ENCODE data around the gene TSPAN14. TPM values are rescaled to one million over a fixed set of nuclear protein-coding genes. Genes with fewer than 3 reads are reported as not detected.

TSPAN14 gene
- total RNA-seq, 1 donor from 2014 or later = 57.4 TPM

GRCh38 chr10:80461208-80462183 is 7.4 kb downstream of the TSPAN14 start:
- H3K4me1 Mint-ChIP-seq (ENCODE audit: low read depth) = peaks cover 84% of the 10 kb centered on the region
- H3K4me3 Mint-ChIP-seq (ENCODE audit: unreplicated experiment) = no peak overlapping the region
- H3K36me3 Mint-ChIP-seq (ENCODE audit: low read depth) = no peaks in the 10 kb centered on the region
- no peaks in the 10 kb centered on the region for H3K9me3 Mint-ChIP-seq (ENCODE audit: low read depth)
- H3K27me3 Mint-ChIP-seq (ENCODE audit: low read depth) = no peaks in the 10 kb centered on the region
- DNase-seq (ENCODE audit: low spot score) = peak; percentile 81
- H3K27ac Mint-ChIP-seq (ENCODE audit: unreplicated experiment) = peak overlapping the region; percentile 92
- TF ChIP-seq CTCF (IDR thresholded peaks at IDR 0.05) = no peak

- H3K27ac Mint-ChIP-seq (ENCODE audit: unreplicated experiment) = peak overlapping the region; percentile 92
- DNase-seq (ENCODE audit: low spot score) = no peak
- no peaks in the 10 kb centered on the region for H3K27me3 Mint-ChIP-seq (ENCODE audit: low read depth)
- H3K9me3 Mint-ChIP-seq (ENCODE audit: low read depth) = no peaks in the 10 kb centered on the region
- TF ChIP-seq CTCF (IDR thresholded peaks at IDR 0.05) = no peak
- H3K36me3 Mint-ChIP-seq (ENCODE audit: low read depth) = no peaks in the 10 kb centered on the region
- peak overlapping the region; percentile 53 for H3K4me3 Mint-ChIP-seq (ENCODE audit: unreplicated experiment)
- peaks cover 84% of the 10 kb centered on the region for H3K4me1 Mint-ChIP-seq (ENCODE audit: low read depth)
Measured at GRCh38 chr10:80462299-80462980, 8.3 kb downstream of the TSPAN14 start.

GRCh38 chr10:80462981-80463741 is 9.1 kb downstream of the TSPAN14 start:
- Mint-ChIP-seq H3K27ac (ENCODE audit: unreplicated experiment) (peak overlapping the region; percentile 92), H3K36me3 (ENCODE audit: low read depth) (no peaks in the 10 kb centered on the region), H3K4me3 (ENCODE audit: unreplicated experiment) (peak overlapping the region; percentile 53), H3K27me3 (ENCODE audit: low read depth) (no peaks in the 10 kb centered on the region), H3K4me1 (ENCODE audit: low read depth) (peaks cover 84% of the 10 kb centered on the region), H3K9me3 (ENCODE audit: low read depth) (no peaks in the 10 kb centered on the region)
- TF ChIP-seq CTCF (IDR thresholded peaks at IDR 0.05) = no peak
- DNase-seq (ENCODE audit: low spot score) = no peak

DNA sequence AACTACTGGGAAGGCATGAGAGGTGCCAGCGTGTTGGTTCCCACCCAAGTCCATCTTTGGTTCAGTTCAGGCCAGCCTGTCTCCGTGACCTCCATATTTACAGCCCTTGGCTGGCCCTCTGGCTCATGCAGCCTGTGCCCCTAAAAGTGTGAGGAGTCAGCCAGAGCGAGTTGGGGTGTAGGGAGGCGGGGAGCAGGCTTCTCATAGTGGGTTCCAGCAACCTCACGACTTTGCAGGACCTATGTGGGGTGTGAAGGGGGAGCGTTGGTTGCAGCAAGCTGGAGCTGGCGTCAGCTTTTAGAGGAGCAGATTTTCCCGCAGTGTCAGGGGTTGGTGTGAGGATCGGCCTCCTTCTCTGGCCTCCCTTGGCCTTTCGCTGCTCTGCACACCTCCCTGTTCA is 9.8 kb downstream of the TSPAN14 start:
- Mint-ChIP-seq H3K27ac (ENCODE audit: unreplicated experiment) (peak overlapping the region; percentile 92), H3K36me3 (ENCODE audit: low read depth) (no peaks in the 10 kb centered on the region), H3K4me1 (ENCODE audit: low read depth) (peaks cover 79% of the 10 kb centered on the region), H3K4me3 (ENCODE audit: unreplicated experiment) (no peak overlapping the region), H3K9me3 (ENCODE audit: low read depth) (no peaks in the 10 kb centered on the region), H3K27me3 (ENCODE audit: low read depth) (no peaks in the 10 kb centered on the region)
- no peak for TF ChIP-seq CTCF (IDR thresholded peaks at IDR 0.05)
- no peak for DNase-seq (ENCODE audit: low spot score)
